GM21723 (cell line): ENCODE results near the gene PITX1.
"Not testable (repeated sequence)": the region's sequence is repeated elsewhere in the genome, so short reads cannot be mapped to it uniquely, and the experiment has no call there.

Experiments
- ATAC-seq: cut with Tn5 transposase; IDR thresholded peaks from one replicate; pipeline ENCODE4 v1.9.1; 2021; ENCODE audit warnings: mild to moderate bottlenecking, moderate library complexity; ENCODE audit not compliant: unreplicated experiment

The PITX1 gene

GRCh38 chr5:135011355-135012032, 22.5 kb downstream of the PITX1 start:
- no peak for ATAC-seq

GRCh38 chr5:135010502-135011354, 23.3 kb downstream of the PITX1 start:
- ATAC-seq = no peak

DNA sequence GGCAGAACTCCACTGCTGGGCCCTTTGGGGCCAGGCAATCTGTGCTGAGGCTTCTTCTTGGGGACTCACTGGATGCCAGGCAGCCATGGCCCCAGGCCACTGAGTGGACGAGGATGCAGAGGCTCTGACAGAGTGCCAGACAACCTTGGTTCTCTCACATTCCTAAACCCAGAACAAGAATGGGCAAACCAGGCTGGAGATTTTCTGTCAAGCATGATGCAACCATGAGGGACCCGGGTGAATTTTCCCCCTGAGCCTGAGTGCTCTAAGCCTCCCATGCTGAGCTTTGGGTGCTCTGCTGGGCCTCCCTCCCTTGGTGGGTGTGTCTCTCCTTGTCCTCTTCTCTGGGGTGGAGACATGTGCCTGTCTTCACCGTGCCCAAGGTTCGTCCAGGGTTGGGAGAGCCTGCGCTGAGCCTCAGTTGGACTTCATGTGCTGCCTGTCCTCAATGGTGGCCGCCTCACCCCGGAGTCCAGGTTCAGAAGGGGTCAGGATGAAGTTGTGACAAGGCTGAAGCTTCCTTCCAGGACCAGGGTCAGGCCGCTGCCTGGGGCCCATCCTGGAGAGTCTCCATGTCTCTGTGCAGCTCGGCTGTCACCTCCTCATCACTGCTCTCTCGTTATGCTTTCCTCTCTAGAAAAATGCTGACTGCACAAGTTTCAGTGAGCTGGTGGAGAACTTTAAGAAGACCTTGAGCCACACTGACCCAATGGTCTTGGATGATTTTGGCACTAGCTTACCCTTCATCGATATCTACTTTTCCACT, 24.1 kb downstream of the PITX1 start:
- ATAC-seq = no peak

DNA sequence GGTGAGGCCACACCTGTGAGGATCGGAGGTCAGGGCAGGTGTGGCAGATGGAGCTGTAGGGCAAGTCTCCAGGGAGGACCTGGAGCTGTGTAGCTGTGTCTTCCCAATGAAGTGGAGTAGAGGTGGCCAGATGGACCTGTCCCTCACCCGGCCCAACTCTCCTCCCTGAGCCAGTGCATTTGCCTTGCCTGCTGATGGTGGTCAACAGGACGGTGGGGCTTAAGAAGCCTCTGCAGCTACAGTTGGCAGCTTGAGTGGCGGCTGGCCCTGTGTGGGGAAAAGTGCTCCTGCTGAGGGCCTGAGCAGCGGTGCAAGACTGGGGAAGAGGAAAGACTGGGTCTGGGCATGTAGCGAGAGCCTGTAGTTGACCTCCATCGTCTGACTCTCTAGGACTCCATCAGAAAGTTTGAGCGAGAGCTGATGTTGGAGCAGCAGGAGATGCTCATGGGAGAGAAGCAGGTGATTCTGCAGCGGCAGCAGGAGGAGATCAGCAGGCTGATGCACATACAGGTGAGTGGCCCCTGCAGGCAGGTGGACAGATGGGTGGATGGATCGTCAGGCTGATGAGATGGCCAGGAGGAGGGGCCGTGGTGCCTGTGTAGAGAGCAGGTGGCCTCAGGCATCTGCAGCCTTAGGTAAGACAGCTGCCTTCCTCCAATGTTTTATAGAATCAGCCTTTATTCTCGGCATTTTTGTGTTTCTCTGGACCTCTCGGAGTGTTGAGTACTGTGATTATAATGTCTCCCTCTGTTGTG, 24.9 kb downstream of the PITX1 start:
- ATAC-seq = no peak

DNA sequence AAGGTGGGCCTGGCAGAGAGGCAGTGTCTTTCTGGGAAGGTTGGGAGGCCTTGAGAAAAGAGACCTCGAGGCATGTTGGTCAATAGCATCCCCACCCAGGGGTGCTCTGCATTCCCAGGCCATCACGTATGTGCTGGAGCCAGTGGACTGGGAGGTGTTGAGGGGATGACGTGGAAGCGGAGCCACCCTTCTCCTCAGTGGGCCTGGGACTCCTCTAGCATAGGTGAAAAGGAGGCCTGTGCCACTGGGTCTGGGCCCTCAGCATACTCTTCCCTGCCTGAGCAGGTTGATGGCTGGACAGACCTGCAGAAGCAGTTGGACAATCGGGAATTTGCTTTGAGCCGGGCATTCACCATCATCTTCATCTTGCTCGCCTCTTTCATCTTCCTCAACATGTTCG, 25.5 kb downstream of the PITX1 start:
- no peak for ATAC-seq

- ATAC-seq = no peak
Observed at GRCh38 chr5:135007749-135008363, 26.2 kb downstream of the PITX1 start.

DNA sequence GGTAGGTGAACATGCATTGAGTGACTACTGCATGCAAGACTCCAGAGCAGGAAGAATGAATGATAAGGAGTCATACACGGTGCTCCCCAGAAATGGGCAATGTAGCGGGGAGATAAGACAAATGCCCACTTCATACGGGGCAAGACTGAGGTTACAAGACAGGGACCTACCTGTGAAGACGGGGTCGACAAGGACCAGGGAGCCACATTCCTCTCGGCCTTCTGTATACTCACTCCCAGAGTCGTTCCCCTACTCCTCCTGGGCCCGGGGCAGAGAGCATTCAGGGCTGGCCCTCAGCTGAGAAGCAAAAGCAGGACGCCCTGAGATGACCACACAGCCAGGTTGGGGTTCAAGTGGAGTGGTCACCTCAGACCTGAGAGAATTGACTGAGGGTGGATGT, 26.7 kb downstream of the PITX1 start:
- ATAC-seq = no peak

DNA sequence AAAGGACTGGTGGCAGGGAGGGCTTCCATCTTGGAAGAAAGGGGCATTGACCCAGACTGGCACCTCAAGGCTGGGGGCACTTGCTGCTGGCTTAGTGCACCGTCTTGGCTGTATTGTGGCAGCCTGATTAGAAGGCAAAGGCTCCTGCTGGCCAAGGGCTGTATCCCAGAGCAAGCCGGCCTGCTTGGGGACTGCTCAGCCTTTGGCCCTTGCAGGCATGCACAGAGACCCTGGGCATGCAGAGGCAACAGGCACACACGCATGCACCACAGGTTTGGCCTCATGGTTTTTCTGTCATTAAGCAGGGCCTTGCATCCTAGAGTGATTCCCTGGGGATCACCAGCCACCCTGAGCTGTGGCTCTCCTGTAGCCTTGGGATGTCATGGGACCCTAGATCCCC, 29.0 kb downstream of the PITX1 start:
- no peak for ATAC-seq

GRCh38 chr5:135004376-135004775, 29.7 kb downstream of the PITX1 start:
- ATAC-seq = no peak

- not testable (repeated sequence) for ATAC-seq
Observed at GRCh38 chr5:134998068-134998467, 36.0 kb downstream of the PITX1 start.

DNA sequence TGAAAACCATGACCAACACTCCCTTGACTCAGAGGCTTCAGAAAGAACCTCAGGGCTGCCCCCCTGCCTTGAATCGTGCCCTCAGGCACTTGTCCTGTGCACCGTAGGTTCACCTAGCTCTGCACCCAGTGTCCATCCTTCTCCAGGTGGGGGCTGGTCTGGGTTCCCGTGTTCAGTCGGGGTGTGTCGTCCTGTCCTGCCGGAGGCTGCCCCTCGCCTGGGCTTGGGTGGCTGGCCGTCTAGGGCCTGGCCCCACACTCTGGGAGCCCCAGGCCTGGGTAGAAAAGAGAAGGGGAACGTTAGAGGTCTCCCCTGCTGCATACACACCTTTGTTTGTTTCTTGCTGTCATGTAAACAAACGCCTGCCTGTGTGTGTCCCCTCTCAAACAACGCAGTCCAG, 37.0 kb downstream of the PITX1 start:
- no peak for ATAC-seq

DNA sequence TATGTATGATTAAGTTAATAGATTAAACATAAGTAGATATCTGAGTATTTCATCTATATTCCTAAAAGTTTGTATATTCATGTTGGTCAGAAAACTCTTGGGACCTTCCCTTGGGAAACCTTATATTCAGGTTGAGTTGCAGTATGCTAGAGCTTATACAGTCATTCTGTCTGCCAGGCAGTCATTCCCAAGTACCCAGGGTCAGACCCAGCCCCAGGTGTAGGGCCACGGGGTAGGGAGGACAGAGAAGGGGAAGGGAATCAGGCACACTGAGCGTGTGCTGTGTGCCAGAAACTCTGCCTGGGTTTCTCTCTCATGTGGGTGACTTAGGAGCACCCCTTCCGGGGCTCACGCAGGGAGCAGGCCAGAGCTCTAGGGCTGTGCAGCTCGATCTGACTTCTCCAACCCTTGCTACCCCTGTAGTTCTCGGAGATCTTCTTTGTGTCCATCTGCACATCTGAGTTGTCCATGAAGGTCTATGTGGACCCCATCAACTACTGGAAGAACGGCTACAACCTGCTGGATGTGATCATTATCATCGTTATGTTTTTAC, 38.1 kb downstream of the PITX1 start:
- ATAC-seq = no peak

GRCh38 chr5:134994560-134995156, 39.4 kb downstream of the PITX1 start:
- no peak for ATAC-seq

DNA sequence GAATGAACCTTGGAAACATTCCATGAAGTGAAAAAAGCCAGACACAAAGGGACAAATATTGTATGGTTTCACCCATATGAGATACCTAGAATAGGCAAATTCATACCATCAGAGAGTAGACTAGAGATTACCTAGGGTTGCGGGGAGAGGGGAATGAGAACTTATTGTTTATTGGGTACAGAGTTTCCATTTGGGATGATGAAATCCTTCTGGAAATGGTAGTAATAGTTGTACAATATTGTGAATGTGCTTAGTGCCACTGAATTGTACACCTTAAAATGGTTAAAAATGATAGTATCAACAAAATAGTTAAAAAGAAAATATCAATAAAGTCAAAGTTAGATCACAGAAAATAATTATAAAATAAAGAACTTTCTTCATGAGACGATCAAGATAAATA, 40.9 kb downstream of the PITX1 start:
- ATAC-seq = no peak

DNA sequence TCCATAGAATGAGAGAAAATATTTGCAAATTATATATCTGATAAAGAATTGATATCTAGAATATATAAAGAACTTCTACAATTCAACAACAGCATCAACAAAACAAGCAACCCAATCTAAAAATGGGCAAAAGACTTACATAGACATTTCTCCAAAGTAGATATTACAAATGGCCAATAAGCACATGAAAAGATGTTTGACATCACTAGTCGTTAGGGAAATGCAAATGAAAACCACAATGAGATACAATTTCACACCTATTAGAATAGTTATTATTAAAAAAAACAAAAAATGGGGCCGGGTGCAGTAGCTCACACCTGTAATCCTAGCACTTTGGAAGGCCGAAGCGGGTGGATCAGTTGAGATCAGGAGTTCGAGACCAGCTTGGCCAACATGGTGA, 41.9 kb downstream of the PITX1 start:
- ATAC-seq = no peak

GRCh38 chr5:134990183-134990582, 43.8 kb downstream of the PITX1 start:
- not testable (repeated sequence) for ATAC-seq

GRCh38 chr5:134989266-134989830, 44.7 kb downstream of the PITX1 start:
- no peak for ATAC-seq

DNA sequence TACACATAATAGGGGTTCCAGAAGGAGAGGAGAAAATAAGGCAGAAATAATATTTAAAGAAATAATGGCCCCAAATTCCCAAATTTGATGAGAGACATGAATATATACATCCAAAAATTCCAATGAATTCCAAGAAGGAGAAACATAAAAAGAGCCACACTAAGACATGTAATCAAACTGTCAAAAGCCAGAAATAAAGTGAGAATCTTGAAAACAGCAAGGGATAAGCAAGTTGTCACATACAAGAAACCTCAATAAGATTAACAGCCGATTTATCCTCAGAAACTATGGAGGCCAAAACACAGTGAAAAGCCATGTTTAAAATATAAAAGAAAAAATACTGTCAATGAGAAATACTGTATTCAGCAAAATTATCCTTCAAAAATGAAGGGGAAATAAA, 51.8 kb downstream of the PITX1 start:
- ATAC-seq = no peak

GRCh38 chr5:134979416-134979815, 54.6 kb downstream of the PITX1 start:
- ATAC-seq = no peak
